ES-I3 (cell line): ENCODE results near the gene LINS1.
A peak's percentile ranks its signal among the peaks of the same experiment; 100 is the strongest.

ENCODE experiments used
- H3K36me3 ChIP-seq: 2 replicates; pipeline ENCODE4 v1.6.1; 2013; ENCODE audit warnings: mild to moderate bottlenecking, low read length, control low read depth, moderate library complexity; ENCODE audit not compliant: insufficient read depth
- H3K4me1 ChIP-seq: 2 replicates; pipeline ENCODE4 v1.6.1; 2013; ENCODE audit warnings: mild to moderate bottlenecking, control low read depth, low read length; ENCODE audit not compliant: insufficient read depth
- H3K9ac ChIP-seq: 2 replicates; pipeline ENCODE4 v1.6.1; 2013; ENCODE audit warnings: low read depth, mild to moderate bottlenecking, low read length, moderate library complexity
- H3K9me3 ChIP-seq: 2 replicates; pipeline ENCODE4 v1.6.1; 2013; ENCODE audit warnings: mild to moderate bottlenecking, low read length, moderate library complexity; ENCODE audit not compliant: control insufficient read depth, insufficient read depth

Gene LINS1

GRCh38 chr15:100616700-100617099 is 14.7 kb upstream of the LINS1 start:
- H3K36me3 ChIP-seq, result no peaks in the 10 kb centered on the region; the same call in 1 of the 2 replicates
- H3K4me1 ChIP-seq, result no peaks in the 10 kb centered on the region
- no peak overlapping the region for H3K9ac ChIP-seq
- H3K9me3 ChIP-seq, result no peaks in the 10 kb centered on the region

- no peaks in the 10 kb centered on the region for H3K4me1 ChIP-seq
- H3K36me3 ChIP-seq, result no peaks in the 10 kb centered on the region; the same call in 1 of the 2 replicates
- no peaks in the 10 kb centered on the region for H3K9me3 ChIP-seq
- H3K9ac ChIP-seq, result no peak overlapping the region
Observed at GRCh38 chr15:100615801-100616200, 13.8 kb upstream of the LINS1 start.

DNA sequence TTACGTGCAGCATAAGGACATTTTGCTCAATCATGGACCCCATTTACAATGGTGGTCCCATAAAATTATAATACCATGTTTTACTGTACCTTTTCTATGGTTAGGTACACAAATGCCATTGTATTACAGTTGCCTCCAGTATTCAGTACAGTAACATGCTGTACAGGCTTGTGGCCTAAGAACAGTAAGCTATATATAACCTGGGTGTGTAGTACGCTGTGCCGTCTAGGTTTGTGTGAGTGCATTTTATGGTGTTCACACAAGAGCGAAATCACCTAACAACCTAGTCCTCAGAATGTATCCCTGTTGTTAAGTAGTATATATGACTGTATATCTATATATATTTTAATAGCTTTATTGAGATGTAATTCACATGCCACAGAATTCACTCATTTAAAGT is 12.9 kb upstream of the LINS1 start:
- Histone ChIP-seq H3K4me1 (no peaks in the 10 kb centered on the region), H3K9me3 (no peaks in the 10 kb centered on the region), H3K9ac (no peak overlapping the region), H3K36me3 (no peaks in the 10 kb centered on the region; the same call in 1 of the 2 replicates)

DNA sequence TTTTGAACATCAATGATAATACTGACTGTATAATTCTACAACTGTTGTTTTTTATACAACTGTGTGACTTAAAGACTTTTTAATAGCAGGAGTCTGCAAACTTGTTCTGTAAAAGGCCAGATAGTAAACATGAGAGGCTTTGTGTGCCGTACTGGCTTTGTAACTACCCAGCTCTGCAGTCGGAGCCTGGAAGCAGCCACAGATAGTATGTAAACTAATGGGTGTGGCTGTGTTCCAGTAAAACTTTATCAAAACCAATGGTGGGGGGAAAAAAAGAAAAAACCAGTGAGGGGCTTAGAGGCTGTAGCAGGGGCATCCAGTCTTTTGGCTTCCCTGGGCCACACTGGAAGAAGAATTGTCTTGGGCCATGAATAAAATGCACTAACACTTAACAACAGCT is 12.4 kb upstream of the LINS1 start:
- no peaks in the 10 kb centered on the region for H3K4me1 ChIP-seq
- no peaks in the 10 kb centered on the region for H3K9me3 ChIP-seq
- no peaks in the 10 kb centered on the region; the same call in 1 of the 2 replicates for H3K36me3 ChIP-seq
- no peak overlapping the region for H3K9ac ChIP-seq

DNA sequence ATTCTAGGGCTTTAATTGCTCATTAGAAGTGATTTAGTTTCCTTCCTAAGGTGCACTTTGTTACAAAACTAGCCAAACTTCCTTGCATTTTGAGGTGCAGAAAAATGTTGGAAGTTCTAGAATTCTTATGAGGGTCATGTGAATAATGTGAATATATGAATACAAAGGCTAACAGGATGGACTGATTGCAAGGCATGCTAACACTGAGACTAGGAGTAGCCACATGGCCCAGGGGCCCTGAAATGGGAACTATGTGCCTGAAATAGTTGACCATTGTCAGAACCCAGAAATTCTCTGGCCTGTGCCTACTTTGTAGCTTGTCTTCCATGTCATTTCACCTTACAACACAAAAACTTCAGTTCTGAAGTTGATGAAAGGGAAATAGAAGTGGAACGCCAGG is 11.2 kb upstream of the LINS1 start:
- no peak overlapping the region for H3K9ac ChIP-seq
- no peaks in the 10 kb centered on the region for H3K4me1 ChIP-seq
- no peaks in the 10 kb centered on the region for H3K9me3 ChIP-seq
- no peaks in the 10 kb centered on the region; the same call in 1 of the 2 replicates for H3K36me3 ChIP-seq

GRCh38 chr15:100612539-100612938 is 10.6 kb upstream of the LINS1 start:
- H3K9me3 ChIP-seq, result no peaks in the 10 kb centered on the region
- H3K36me3 ChIP-seq, result no peaks in the 10 kb centered on the region; the same call in 1 of the 2 replicates
- no peaks in the 10 kb centered on the region for H3K4me1 ChIP-seq
- H3K9ac ChIP-seq, result no peak overlapping the region

GRCh38 chr15:100602823-100603393 is 924 bp upstream of the LINS1 start:
- Histone ChIP-seq H3K4me1 (peaks cover 3% of the 10 kb centered on the region; the same call in 1 of the 2 replicates), H3K9ac (peak overlapping the region; percentile 98), H3K9me3 (no peaks in the 10 kb centered on the region), H3K36me3 (no peaks in the 10 kb centered on the region)

GRCh38 chr15:100601617-100602063 is 344 bp downstream of the LINS1 start:
- H3K36me3 ChIP-seq, result no peaks in the 10 kb centered on the region
- H3K9ac ChIP-seq, result peak overlapping the region; percentile 83
- peaks cover 3% of the 10 kb centered on the region; the same call in 1 of the 2 replicates for H3K4me1 ChIP-seq
- H3K9me3 ChIP-seq, result no peaks in the 10 kb centered on the region

DNA sequence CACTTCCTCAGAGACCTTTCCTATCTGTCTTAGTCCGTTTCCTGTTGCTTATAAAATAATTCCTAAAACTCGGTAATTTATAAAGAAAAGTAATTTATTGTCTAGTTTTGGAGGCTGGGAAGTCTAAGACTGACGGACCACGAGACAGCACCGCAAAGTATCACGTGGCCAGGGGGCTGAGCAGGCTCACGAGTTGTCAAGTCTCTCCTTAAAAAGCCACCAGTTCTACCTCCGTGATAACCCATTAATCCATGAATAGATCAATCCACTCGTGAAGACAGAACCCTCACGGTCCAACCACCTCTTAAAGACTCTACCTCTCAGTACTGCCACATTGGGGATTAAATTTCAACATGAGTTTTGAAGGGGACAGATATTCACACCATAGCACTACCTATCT is 821 bp downstream of the LINS1 start:
- peaks cover 3% of the 10 kb centered on the region; the same call in 1 of the 2 replicates for H3K4me1 ChIP-seq
- peak overlapping the region; percentile 83 for H3K9ac ChIP-seq
- no peaks in the 10 kb centered on the region for H3K9me3 ChIP-seq
- H3K36me3 ChIP-seq, result no peaks in the 10 kb centered on the region

- H3K4me1 ChIP-seq, result peaks cover 3% of the 10 kb centered on the region; the same call in 1 of the 2 replicates
- H3K9me3 ChIP-seq, result no peaks in the 10 kb centered on the region
- no peaks in the 10 kb centered on the region for H3K36me3 ChIP-seq
- no peak overlapping the region for H3K9ac ChIP-seq
Observed at GRCh38 chr15:100598655-100599054, 3.3 kb downstream of the LINS1 start.

DNA sequence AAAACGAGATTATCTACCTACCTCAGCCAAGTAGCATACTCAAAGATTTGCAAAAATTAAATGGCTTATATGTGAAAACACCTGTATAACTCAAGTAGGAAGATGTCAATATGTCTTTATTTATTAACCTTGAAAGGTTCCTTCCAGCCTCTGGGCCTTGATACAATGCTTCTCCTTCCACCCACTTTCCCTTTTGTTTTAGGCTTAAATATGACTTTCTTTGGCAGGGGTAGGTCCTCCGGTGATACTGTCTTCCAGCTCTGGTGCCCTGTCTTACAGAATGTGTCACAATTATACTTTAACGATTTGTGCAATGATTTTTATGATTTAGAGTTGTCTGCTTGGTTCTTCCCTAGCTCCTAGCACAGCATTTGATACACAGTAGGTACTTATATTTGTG is 4.1 kb downstream of the LINS1 start:
- H3K9me3 ChIP-seq, result no peaks in the 10 kb centered on the region
- H3K36me3 ChIP-seq, result no peaks in the 10 kb centered on the region
- H3K9ac ChIP-seq, result no peak overlapping the region
- H3K4me1 ChIP-seq, result 0 out of 2 replicates have a peak, but pooled peaks cover 3% of the 10 kb centered on the region

DNA sequence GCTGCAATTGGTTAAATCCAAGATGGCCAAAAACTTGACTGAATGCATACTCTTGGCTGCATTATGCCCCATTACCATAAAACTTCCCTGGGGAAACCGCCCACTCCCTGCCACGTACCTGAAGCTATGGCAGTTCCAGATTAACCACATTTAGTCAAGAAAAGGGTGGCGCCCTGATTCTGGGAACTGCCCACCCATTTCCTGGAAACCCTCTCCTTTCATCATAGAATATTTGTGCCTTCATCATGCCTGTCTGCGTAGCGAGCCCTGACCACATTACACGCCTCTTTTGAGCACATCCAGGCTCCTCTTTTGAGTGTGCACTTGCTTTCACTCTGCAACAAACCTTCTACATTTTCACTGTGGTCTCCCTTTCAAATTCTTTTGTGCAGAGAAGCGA is 5.2 kb downstream of the LINS1 start:
- Histone ChIP-seq H3K9ac (no peak overlapping the region), H3K36me3 (no peaks in the 10 kb centered on the region), H3K4me1 (0 out of 2 replicates have a peak, but pooled peaks cover 3% of the 10 kb centered on the region), H3K9me3 (0 out of 2 replicates have a peak, but pooled peaks cover 2% of the 10 kb centered on the region)

DNA sequence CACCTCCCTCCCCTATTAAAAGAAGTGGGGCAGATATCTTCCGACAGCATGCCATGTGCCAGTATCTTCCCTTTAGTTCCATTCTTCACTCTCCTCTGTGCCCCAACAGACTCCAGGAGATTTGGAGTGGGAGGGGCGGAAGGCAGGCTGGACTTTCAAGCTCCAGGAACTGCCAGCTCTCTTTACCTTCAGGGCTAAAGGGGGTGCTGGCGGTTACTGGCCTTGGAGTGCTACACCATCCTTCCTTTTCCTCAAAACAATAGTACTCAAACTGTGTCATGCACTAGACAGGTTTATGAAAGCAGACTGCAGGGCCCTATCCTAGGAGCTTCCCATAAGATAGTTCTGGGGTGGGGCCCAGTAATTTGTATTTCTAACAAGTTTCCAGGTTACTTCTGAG is 6.0 kb downstream of the LINS1 start:
- H3K36me3 ChIP-seq, result no peaks in the 10 kb centered on the region
- 0 out of 2 replicates have a peak, but pooled peaks cover 3% of the 10 kb centered on the region for H3K4me1 ChIP-seq
- no peak overlapping the region for H3K9ac ChIP-seq
- 0 out of 2 replicates have a peak, but pooled peaks cover 2% of the 10 kb centered on the region for H3K9me3 ChIP-seq

DNA sequence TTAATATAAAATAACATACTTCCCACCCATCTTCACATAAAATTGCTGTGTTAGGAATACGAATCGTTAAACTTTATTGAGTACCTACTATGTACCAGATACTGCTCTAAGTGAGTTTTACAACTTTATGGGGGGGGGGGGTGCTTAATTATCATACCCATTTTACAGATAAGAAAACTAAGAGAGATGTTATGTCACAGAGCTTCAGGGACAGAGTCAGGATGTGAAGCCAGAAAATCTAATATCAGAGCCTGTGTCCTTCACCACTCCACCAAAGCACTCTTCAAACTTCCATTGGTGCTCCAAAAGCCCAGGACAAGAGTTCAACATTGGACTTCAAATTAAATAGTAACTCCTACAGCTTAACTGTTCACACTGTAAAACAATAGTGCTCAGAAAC is 8.6 kb downstream of the LINS1 start:
- no peak overlapping the region for H3K9ac ChIP-seq
- peaks cover 14% of the 10 kb centered on the region for H3K9me3 ChIP-seq
- H3K4me1 ChIP-seq, result no peaks in the 10 kb centered on the region
- no peaks in the 10 kb centered on the region for H3K36me3 ChIP-seq

DNA sequence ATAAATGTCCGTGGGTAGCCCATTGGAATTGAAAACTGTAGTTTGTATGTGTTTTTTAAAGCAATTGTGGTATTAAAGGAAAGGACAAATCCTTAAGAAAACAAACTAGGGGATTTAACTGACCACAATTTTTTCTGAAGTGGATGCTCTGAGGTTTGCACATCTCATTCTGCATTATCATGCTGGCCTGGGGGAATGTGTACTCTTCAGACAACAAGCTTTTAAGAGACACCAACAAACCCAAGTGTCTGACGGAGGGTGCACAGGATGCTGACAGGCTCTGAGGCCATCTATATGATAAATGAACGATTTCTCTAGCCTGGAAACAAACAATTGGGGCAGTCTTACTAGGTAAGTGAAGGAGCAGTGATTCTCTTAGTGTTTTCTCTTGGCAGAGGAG is 9.1 kb downstream of the LINS1 start:
- Histone ChIP-seq H3K9me3 (peaks cover 15% of the 10 kb centered on the region), H3K4me1 (no peaks in the 10 kb centered on the region), H3K9ac (no peak overlapping the region), H3K36me3 (no peaks in the 10 kb centered on the region)
